ENCODE results near the gene RABL6.
"Not testable (repeated sequence)": the region's sequence is repeated elsewhere in the genome, so short reads cannot be mapped to it uniquely, and the experiment has no call there.

Gene RABL6

GRCh38 chr9:136837146-136837855 lies 29.6 kb downstream of the RABL6 start:
- Histone ChIP-seq H3K4me3 (ENCODE audit: insufficient read depth, low read depth, low read length, poor library complexity, severe bottlenecking) (no peak overlapping the region), H3K36me3 (ENCODE audit: control insufficient read depth, insufficient read depth, low read length) (peaks cover 8% of the 10 kb centered on the region)
- DNase-seq: no peak

DNA sequence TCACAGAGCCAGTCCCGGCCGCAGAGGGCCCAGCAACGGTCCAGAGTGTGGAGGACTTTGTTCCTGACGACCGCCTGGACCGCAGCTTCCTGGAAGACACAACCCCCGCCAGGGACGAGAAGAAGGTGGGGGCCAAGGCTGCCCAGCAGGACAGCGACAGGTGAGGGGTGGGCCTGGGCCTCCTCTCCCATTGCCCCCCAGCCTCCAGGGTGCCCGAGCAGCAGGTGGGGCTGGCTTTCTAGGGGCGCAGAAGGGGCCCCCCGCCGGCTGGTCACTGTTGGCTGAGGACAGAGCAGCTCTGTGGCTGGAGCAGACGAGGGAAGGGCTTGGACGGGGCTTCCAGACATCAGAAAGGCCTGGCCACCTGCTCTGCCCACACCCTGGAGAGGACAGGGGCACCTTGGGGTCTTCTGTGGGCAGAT lies 30.1 kb downstream of the RABL6 start:
- not testable (repeated sequence) for H3K9me3 ChIP-seq (ENCODE audit: control insufficient read depth, low read length); H3K27ac ChIP-seq (ENCODE audit: insufficient read depth, low read length, poor library complexity, severe bottlenecking); H3K4me1 ChIP-seq (ENCODE audit: control insufficient read depth, insufficient read depth, low read length, poor library complexity, severe bottlenecking); H3K36me3 ChIP-seq (ENCODE audit: control insufficient read depth, insufficient read depth, low read length); DNase-seq; H3K27me3 ChIP-seq (replicated peaks; ENCODE audit: control insufficient read depth, insufficient read depth, low read length, poor library complexity, severe bottlenecking); H3K4me3 ChIP-seq (ENCODE audit: insufficient read depth, low read depth, low read length, poor library complexity, severe bottlenecking)

More at GRCh38 chr9:136837146-136837855, 29.6 kb downstream of the RABL6 start:
- H3K27me3 ChIP-seq (replicated peaks; ENCODE audit: control insufficient read depth, insufficient read depth, low read length, poor library complexity, severe bottlenecking): no peaks in the 10 kb centered on the region
- no peaks in the 10 kb centered on the region for H3K9me3 ChIP-seq (ENCODE audit: control insufficient read depth, low read length)
- H3K4me1 ChIP-seq (ENCODE audit: control insufficient read depth, insufficient read depth, low read length, poor library complexity, severe bottlenecking): peaks cover 4% of the 10 kb centered on the region
- no peak overlapping the region for H3K27ac ChIP-seq (ENCODE audit: insufficient read depth, low read length, poor library complexity, severe bottlenecking)

GRCh38 chr9:136838314-136839228 lies 30.8 kb downstream of the RABL6 start:
- H3K4me3 ChIP-seq (ENCODE audit: insufficient read depth, low read depth, low read length, poor library complexity, severe bottlenecking): no peak overlapping the region
- H3K27ac ChIP-seq (ENCODE audit: insufficient read depth, low read length, poor library complexity, severe bottlenecking): no peak overlapping the region
- H3K27me3 ChIP-seq (replicated peaks; ENCODE audit: control insufficient read depth, insufficient read depth, low read length, poor library complexity, severe bottlenecking): no peaks in the 10 kb centered on the region
- no peak for DNase-seq
- peaks cover 5% of the 10 kb centered on the region for H3K36me3 ChIP-seq (ENCODE audit: control insufficient read depth, insufficient read depth, low read length)
- no peaks in the 10 kb centered on the region for H3K9me3 ChIP-seq (ENCODE audit: control insufficient read depth, low read length)
- H3K4me1 ChIP-seq (ENCODE audit: control insufficient read depth, insufficient read depth, low read length, poor library complexity, severe bottlenecking): peaks cover 7% of the 10 kb centered on the region

GRCh38 chr9:136839229-136840139 lies 31.7 kb downstream of the RABL6 start:
- peaks cover 6% of the 10 kb centered on the region for H3K27me3 ChIP-seq (replicated peaks; ENCODE audit: control insufficient read depth, insufficient read depth, low read length, poor library complexity, severe bottlenecking)
- no peak overlapping the region for H3K4me3 ChIP-seq (ENCODE audit: insufficient read depth, low read depth, low read length, poor library complexity, severe bottlenecking)
- peaks cover 5% of the 10 kb centered on the region for H3K36me3 ChIP-seq (ENCODE audit: control insufficient read depth, insufficient read depth, low read length)
- H3K4me1 ChIP-seq (ENCODE audit: control insufficient read depth, insufficient read depth, low read length, poor library complexity, severe bottlenecking): peaks cover 15% of the 10 kb centered on the region
- no peak for DNase-seq
- no peak overlapping the region for H3K27ac ChIP-seq (ENCODE audit: insufficient read depth, low read length, poor library complexity, severe bottlenecking)
- H3K9me3 ChIP-seq (ENCODE audit: control insufficient read depth, low read length): no peaks in the 10 kb centered on the region

DNA sequence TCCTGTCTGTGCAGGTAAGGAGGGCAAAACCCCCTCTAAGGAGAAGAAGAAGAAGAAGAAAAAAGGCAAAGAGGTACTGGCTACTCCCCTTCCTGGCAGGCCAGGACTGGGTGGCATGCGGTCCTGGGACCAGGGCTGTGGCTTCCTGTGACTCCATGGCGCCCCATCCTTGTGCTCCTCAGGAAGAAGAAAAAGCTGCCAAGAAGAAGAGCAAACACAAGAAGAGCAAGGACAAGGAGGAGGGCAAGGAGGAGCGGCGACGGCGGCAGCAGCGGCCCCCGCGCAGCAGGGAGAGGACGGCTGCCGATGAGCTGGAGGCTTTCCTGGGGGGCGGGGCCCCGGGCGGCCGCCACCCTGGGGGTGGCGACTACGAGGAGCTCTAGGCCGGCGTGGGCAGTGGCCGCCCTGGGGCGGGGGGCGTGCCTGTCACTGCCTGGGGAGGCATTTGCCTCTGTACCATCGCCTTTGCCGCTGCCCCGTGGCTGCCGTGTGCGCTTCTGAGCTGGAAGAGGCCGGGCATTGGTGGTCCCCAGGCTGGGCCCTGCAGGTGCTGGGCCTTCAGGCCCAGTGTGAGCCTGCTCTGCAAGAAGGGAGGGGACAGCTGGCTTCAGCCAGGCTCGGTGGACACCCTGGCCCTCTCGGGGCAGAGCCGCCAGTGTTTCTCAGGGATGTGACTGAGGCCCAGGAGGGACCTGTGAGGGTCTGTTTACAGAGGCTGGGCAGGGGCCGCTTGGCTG lies 32.6 kb downstream of the RABL6 start:
- Histone ChIP-seq H3K27me3 (replicated peaks; ENCODE audit: control insufficient read depth, insufficient read depth, low read length, poor library complexity, severe bottlenecking) (peaks cover 12% of the 10 kb centered on the region), H3K27ac (ENCODE audit: insufficient read depth, low read length, poor library complexity, severe bottlenecking) (no peak overlapping the region), H3K36me3 (ENCODE audit: control insufficient read depth, insufficient read depth, low read length) (peaks cover 5% of the 10 kb centered on the region), H3K4me3 (ENCODE audit: insufficient read depth, low read depth, low read length, poor library complexity, severe bottlenecking) (no peak overlapping the region), H3K4me1 (ENCODE audit: control insufficient read depth, insufficient read depth, low read length, poor library complexity, severe bottlenecking) (peaks cover 20% of the 10 kb centered on the region), H3K9me3 (ENCODE audit: control insufficient read depth, low read length) (no peaks in the 10 kb centered on the region)
- no peak for DNase-seq

GRCh38 chr9:136840877-136841645 lies 33.3 kb downstream of the RABL6 start:
- Histone ChIP-seq H3K4me3 (ENCODE audit: insufficient read depth, low read depth, low read length, poor library complexity, severe bottlenecking) (no peak overlapping the region), H3K27ac (ENCODE audit: insufficient read depth, low read length, poor library complexity, severe bottlenecking) (no peak overlapping the region), H3K36me3 (ENCODE audit: control insufficient read depth, insufficient read depth, low read length) (peaks cover 5% of the 10 kb centered on the region), H3K27me3 (replicated peaks; ENCODE audit: control insufficient read depth, insufficient read depth, low read length, poor library complexity, severe bottlenecking) (peaks cover 19% of the 10 kb centered on the region), H3K9me3 (ENCODE audit: control insufficient read depth, low read length) (no peaks in the 10 kb centered on the region), H3K4me1 (ENCODE audit: control insufficient read depth, insufficient read depth, low read length, poor library complexity, severe bottlenecking) (peaks cover 22% of the 10 kb centered on the region)
- no peak for DNase-seq

GRCh38 chr9:136841646-136842379 lies 34.1 kb downstream of the RABL6 start:
- DNase-seq; H3K36me3 ChIP-seq (ENCODE audit: control insufficient read depth, insufficient read depth, low read length); H3K27ac ChIP-seq (ENCODE audit: insufficient read depth, low read length, poor library complexity, severe bottlenecking); H3K9me3 ChIP-seq (ENCODE audit: control insufficient read depth, low read length): not testable (repeated sequence)
- H3K4me1 ChIP-seq (ENCODE audit: control insufficient read depth, insufficient read depth, low read length, poor library complexity, severe bottlenecking): peaks cover 25% of the 10 kb centered on the region
- H3K27me3 ChIP-seq (replicated peaks; ENCODE audit: control insufficient read depth, insufficient read depth, low read length, poor library complexity, severe bottlenecking): peaks cover 24% of the 10 kb centered on the region
- H3K4me3 ChIP-seq (ENCODE audit: insufficient read depth, low read depth, low read length, poor library complexity, severe bottlenecking): peak overlapping the region; percentile 78

DNA sequence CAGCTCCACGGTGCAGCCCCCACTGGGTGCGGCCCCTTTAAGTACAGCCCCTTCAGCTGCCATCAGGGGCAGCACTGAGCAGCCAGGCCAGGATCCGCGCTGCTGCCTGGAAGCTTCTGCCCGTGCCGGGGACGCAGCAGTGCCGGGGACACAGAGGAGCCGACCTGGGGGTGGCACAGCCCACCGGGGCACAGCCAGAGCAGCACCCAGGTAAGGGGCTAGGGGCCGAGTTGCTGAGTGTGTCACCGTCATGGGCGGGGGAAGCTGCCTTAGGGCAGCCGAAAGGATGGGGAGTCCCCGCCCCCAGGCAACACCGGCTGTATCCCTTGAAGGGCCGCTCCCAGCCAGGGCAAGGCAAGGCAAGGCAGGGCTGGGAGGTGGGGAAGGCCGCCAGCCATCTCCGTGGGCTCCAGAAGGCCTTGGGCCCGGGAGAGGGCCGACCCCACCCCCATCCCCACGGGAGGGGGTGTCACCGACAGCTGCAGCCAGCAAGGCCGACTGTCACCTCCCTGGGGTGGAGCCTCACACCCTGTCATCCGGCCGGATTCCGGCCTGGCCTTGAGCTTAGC lies 34.7 kb downstream of the RABL6 start, which contains the start of gene AJM1:
TSS of gene AJM1 (plus strand) at position 99 of the 569 bp plus-strand sequence. CDS start 1,937 bp downstream, outside the sequence.
- peaks cover 29% of the 10 kb centered on the region for H3K4me1 ChIP-seq (ENCODE audit: control insufficient read depth, insufficient read depth, low read length, poor library complexity, severe bottlenecking)
- H3K4me3 ChIP-seq (ENCODE audit: insufficient read depth, low read depth, low read length, poor library complexity, severe bottlenecking): peak within 1 kb of the TSS; percentile 78
- H3K9me3 ChIP-seq (ENCODE audit: control insufficient read depth, low read length); H3K36me3 ChIP-seq (ENCODE audit: control insufficient read depth, insufficient read depth, low read length); H3K27ac ChIP-seq (ENCODE audit: insufficient read depth, low read length, poor library complexity, severe bottlenecking): not testable (repeated sequence)
- DNase-seq: peak; percentile 57 to 69 (median 63)
- H3K27me3 ChIP-seq (replicated peaks; ENCODE audit: control insufficient read depth, insufficient read depth, low read length, poor library complexity, severe bottlenecking): peaks cover 26% of the 10 kb centered on the region
